DMS53 treated with DMSO at 0.1 percent for 48 hours (cell line): Measurements from ENCODE around the gene RPLP2.

Experiments used
- DNase-seq: peaks from one replicate; lab custom pipeline; 2025; ENCODE audit not compliant: unreplicated experiment; lab: John Stamatoyannopoulos, UW

The RPLP2 gene

GRCh38 chr11:773425-773824 is 36.3 kb upstream of the RPLP2 start:
- DNase-seq: no peak

GRCh38 chr11:773830-774229 is 35.9 kb upstream of the RPLP2 start:
- no peak for DNase-seq

GRCh38 chr11:774873-775592 is 34.7 kb upstream of the RPLP2 start:
- DNase-seq: no peak

- no peak for DNase-seq
Observed at GRCh38 chr11:776263-776560, 33.6 kb upstream of the RPLP2 start.

GRCh38 chr11:776561-777287 is 33.0 kb upstream of the RPLP2 start:
- no peak for DNase-seq

- DNase-seq: peak; percentile 87
Observed at GRCh38 chr11:777288-778255, 32.2 kb upstream of the RPLP2 start, which contains the start of gene GATD1. TSS of gene GATD1 (minus strand) at chr11:777487. CDS start at chr11:777462, 25 bp downstream.

- DNase-seq: no peak
Observed at GRCh38 chr11:778976-779954, 30.5 kb upstream of the RPLP2 start.

- no peak for DNase-seq
Observed at GRCh38 chr11:779955-780532, 29.7 kb upstream of the RPLP2 start.

GRCh38 chr11:782264-783174 is 27.2 kb upstream of the RPLP2 start:
- no peak for DNase-seq

- no peak for DNase-seq
Observed at GRCh38 chr11:783581-784015, 26.2 kb upstream of the RPLP2 start.

GRCh38 chr11:786235-787083 is 23.3 kb upstream of the RPLP2 start:
- no peak for DNase-seq

- no peak for DNase-seq
Observed at GRCh38 chr11:787084-787675, 22.6 kb upstream of the RPLP2 start.

- DNase-seq: no peak
Observed at GRCh38 chr11:788009-788640, 21.6 kb upstream of the RPLP2 start.

- no peak for DNase-seq
Observed at GRCh38 chr11:788953-789940, 20.5 kb upstream of the RPLP2 start.

- no peak for DNase-seq
Observed at GRCh38 chr11:789943-790342, 19.8 kb upstream of the RPLP2 start, which contains the start of gene CEND1. TSS of gene CEND1 (minus strand) at chr11:790090. CDS start at chr11:788576, 1,514 bp downstream.
